ENCODE results near the gene LRP10. TPM values are rescaled to one million over a fixed set of nuclear protein-coding genes. Genes with fewer than 3 reads are reported as not detected.
A peak's percentile ranks its signal among the peaks of the same experiment; 100 is the strongest.

The LRP10 gene
- total RNA-seq, 1 experiment from 2014 or later, result 42.7 TPM

GRCh38 chr14:22929961-22930364 is 58.4 kb downstream of the LRP10 start:
- H3K9ac ChIP-seq (ENCODE audit: low read length), result peak overlapping the region; percentile 90
- H3K79me2 ChIP-seq (ENCODE audit: insufficient read depth, low read length), result peaks cover 38% of the 10 kb centered on the region
- ATAC-seq, result no peak
- no peak for DNase-seq (ENCODE audit: low read depth, low spot score)
- ChIA-PET RAD21 (ENCODE audit: low non-redundant PET in 1 of 2, low total read pairs in 2 of 2, uncharacterized antibody in 2 of 2, unreplicated experiment in 2 of 2) (interaction anchor here in 1 of 2 experiments (0.8 kb wide), 1 partner anchor 48 kb away, joined by 4 read pairs; no protein-coding TSS in a partner anchor), POLR2A (interaction anchor here (0.6 to 3.8 kb wide), 6 partner anchors 12 to 77 kb away, joined by 3 to 29 read pairs (median 6); partner anchors contain the start of genes AJUBA, HAUS4 and RBM23), CTCF (interaction anchor here (0.8 to 2.4 kb wide), 21 partner anchors 10 to 341 kb away, joined by 3 to 20 read pairs (median 5); partner anchors contain the start of genes ACIN1, AJUBA, C14orf119 and CDH24)
- peak overlapping the region; percentile 75 to 96 for H3K4me3 ChIP-seq (replicated peaks in 1 of 2; ENCODE audit: low read depth in 1 of 2, low read length in 2 of 2)
- TF ChIP-seq ZNF274 (IDR thresholded peaks at IDR 0.05; ENCODE audit: low read depth, low read length), result no peak
- TF ChIP-seq CEBPB (IDR thresholded peaks at IDR 0.05; ENCODE audit: low read depth), result no peak
- no peak for TF ChIP-seq EZH2 (IDR thresholded peaks at IDR 0.05)
- TF ChIP-seq FOSL1 (IDR thresholded peaks at IDR 0.05; ENCODE audit: low read depth), result no peak
- no peak for TF ChIP-seq EGR1 (IDR thresholded peaks at IDR 0.05; ENCODE audit: low read depth)
- no peak for TF ChIP-seq ZFX (IDR thresholded peaks at IDR 0.05)
- TF ChIP-seq SIN3A (IDR thresholded peaks at IDR 0.05; ENCODE audit: low read depth), result no peak
- TF ChIP-seq CBX3 (IDR thresholded peaks at IDR 0.05; ENCODE audit: low read depth), result no peak
- TF ChIP-seq ELF1 (IDR thresholded peaks at IDR 0.05; ENCODE audit: borderline replicate concordance, low read depth), result no peak
- TF ChIP-seq ATF3 (IDR thresholded peaks at IDR 0.05), result no peak
- TF ChIP-seq REST (IDR thresholded peaks at IDR 0.05; ENCODE audit: low read depth), result no peak
- no peak for TF ChIP-seq MAX (IDR thresholded peaks at IDR 0.05)
- TF ChIP-seq EZH2phosphoT487 (IDR thresholded peaks at IDR 0.05; ENCODE audit: borderline replicate concordance), result no peak
- TF ChIP-seq POLR2AphosphoS5 (IDR thresholded peaks at IDR 0.05; ENCODE audit: low read depth, low read length), result no peak
- TF ChIP-seq POLR2A (IDR thresholded peaks at IDR 0.05; ENCODE audit: borderline replicate concordance, extremely low read depth, insufficient read depth, insufficient read length), result no peak
- TF ChIP-seq RAD21 (IDR thresholded peaks at IDR 0.05; ENCODE audit: low read depth), result no peak
- TF ChIP-seq ZBTB33 (IDR thresholded peaks at IDR 0.05; ENCODE audit: extremely low read depth, insufficient replicate concordance, low read length), result no peak
- TF ChIP-seq JUND (IDR thresholded peaks at IDR 0.05), result no peak
- TF ChIP-seq CTCF (IDR thresholded peaks at IDR 0.05 in 2 of 3, conservative IDR thresholded peaks at IDR 0.05 in 1 of 3; ENCODE audit: borderline replicate concordance in 1 of 3, insufficient read depth in 1 of 3, low read depth in 2 of 3, low read length in 2 of 3), result no peak
- TF ChIP-seq SP1 (IDR thresholded peaks at IDR 0.05; ENCODE audit: low read depth), result no peak
- peak overlapping the region; percentile 91 for H3K4me2 ChIP-seq (ENCODE audit: low read length)
- intact Hi-C loops (cut with micrococcal nuclease), result loop anchor here (2.0 kb wide), 1 partner anchor 53 kb away; the partner anchor contains the start of gene AJUBA
- H3K9me3 ChIP-seq (ENCODE audit: control insufficient read depth in 1 of 2, insufficient read depth in 1 of 2, low read depth in 1 of 2, low read length in 2 of 2), result no peaks in the 10 kb centered on the region
- H3K4me1 ChIP-seq (ENCODE audit: control insufficient read depth in 1 of 2, insufficient read depth in 2 of 2, low read length in 2 of 2), result peaks cover 31 to 64% of the 10 kb centered on the region in 2 experiments
- no peaks in the 10 kb centered on the region for H3K9me2 ChIP-seq (ENCODE audit: insufficient read depth)
- peak overlapping the region; percentile 79 for H3K27ac ChIP-seq (ENCODE audit: low read depth, low read length)
- BruUV-seq (replicated peaks), result no TSS peak
- H3K36me3 ChIP-seq (ENCODE audit: control insufficient read depth in 1 of 2, insufficient read depth in 2 of 2, low read length in 2 of 2), result peaks cover 13 to 21% of the 10 kb centered on the region in 2 experiments
- H4K20me1 ChIP-seq (ENCODE audit: insufficient read depth), result no peaks in the 10 kb centered on the region
- H2AFZ ChIP-seq (ENCODE audit: low read depth, low read length, poor library complexity, severe bottlenecking), result peak overlapping the region; percentile 47
- no peaks in the 10 kb centered on the region for H3K27me3 ChIP-seq (ENCODE audit: insufficient read depth, low read length)
